ENCODE data around the gene HOXC10.

GRCh38 chr12:53960187-53961024 lies 24.5 kb upstream of the HOXC10 start:
- TF ChIP-seq, protein P1, sequence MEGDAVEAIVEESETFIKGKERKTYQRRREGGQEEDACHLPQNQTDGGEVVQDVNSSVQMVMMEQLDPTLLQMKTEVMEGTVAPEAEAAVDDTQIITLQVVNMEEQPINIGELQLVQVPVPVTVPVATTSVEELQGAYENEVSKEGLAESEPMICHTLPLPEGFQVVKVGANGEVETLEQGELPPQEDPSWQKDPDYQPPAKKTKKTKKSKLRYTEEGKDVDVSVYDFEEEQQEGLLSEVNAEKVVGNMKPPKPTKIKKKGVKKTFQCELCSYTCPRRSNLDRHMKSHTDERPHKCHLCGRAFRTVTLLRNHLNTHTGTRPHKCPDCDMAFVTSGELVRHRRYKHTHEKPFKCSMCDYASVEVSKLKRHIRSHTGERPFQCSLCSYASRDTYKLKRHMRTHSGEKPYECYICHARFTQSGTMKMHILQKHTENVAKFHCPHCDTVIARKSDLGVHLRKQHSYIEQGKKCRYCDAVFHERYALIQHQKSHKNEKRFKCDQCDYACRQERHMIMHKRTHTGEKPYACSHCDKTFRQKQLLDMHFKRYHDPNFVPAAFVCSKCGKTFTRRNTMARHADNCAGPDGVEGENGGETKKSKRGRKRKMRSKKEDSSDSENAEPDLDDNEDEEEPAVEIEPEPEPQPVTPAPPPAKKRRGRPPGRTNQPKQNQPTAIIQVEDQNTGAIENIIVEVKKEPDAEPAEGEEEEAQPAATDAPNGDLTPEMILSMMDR (IDR thresholded peaks at IDR 0.05) = no peak
- no peak for TF ChIP-seq POLR2A (IDR thresholded peaks at IDR 0.05)
